Suppressor macrophage treated with lipopolysaccharide for 1 hour (primary cell): ENCODE data around the gene DNAH12.
"Not testable (repeated sequence)": the region's sequence is repeated elsewhere in the genome, so short reads cannot be mapped to it uniquely, and the experiment has no call there.

Experiments
- DNase-seq, 3 donors: peaks; one replicate each; pipeline ENCODE4 v3.0.0-alpha.2; 2020 to 2022

The DNAH12 gene

GRCh38 chr3:57411715-57412114, 132.4 kb downstream of the DNAH12 start:
- DNase-seq, result no peak

- no peak for DNase-seq
Measured at GRCh38 chr3:57409471-57409870, 134.7 kb downstream of the DNAH12 start.

- no peak for DNase-seq
Measured at GRCh38 chr3:57402675-57403074, 141.5 kb downstream of the DNAH12 start.

GRCh38 chr3:57397175-57398026, 146.7 kb downstream of the DNAH12 start:
- DNase-seq, result peak; percentile 49 to 59 (median 58)

GRCh38 chr3:57393977-57394376, 150.2 kb downstream of the DNAH12 start:
- DNase-seq, result peak in 2 of 3 donors; percentile 10 to 16

- no peak for DNase-seq
Measured at GRCh38 chr3:57391767-57392166, 152.4 kb downstream of the DNAH12 start.

- DNase-seq, result peak; percentile 51 to 65 (median 56)
Measured at GRCh38 chr3:57389271-57389670, 154.9 kb downstream of the DNAH12 start.

GRCh38 chr3:57386307-57386706, 157.8 kb downstream of the DNAH12 start:
- no peak for DNase-seq

- no peak for DNase-seq
Measured at GRCh38 chr3:57385498-57385897, 158.6 kb downstream of the DNAH12 start.

- no peak for DNase-seq
Measured at GRCh38 chr3:57383838-57384237, 160.3 kb downstream of the DNAH12 start.

- no peak for DNase-seq
Measured at GRCh38 chr3:57383406-57383805, 160.7 kb downstream of the DNAH12 start.

- peak in 2 of 3 donors; percentile 14 to 17 for DNase-seq
Measured at GRCh38 chr3:57382933-57383332, 161.2 kb downstream of the DNAH12 start.

- DNase-seq, result no peak
Measured at GRCh38 chr3:57370341-57370740, 173.8 kb downstream of the DNAH12 start.

- not testable (repeated sequence) for DNase-seq
Measured at GRCh38 chr3:57365089-57365488, 179.1 kb downstream of the DNAH12 start.

- DNase-seq, result not testable (repeated sequence)
Measured at GRCh38 chr3:57356275-57356674, 187.9 kb downstream of the DNAH12 start.

GRCh38 chr3:57354768-57355167, 189.4 kb downstream of the DNAH12 start:
- DNase-seq, result peak in 1 of 3 donors; percentile 10

GRCh38 chr3:57350271-57350670, 193.9 kb downstream of the DNAH12 start:
- DNase-seq, result no peak

GRCh38 chr3:57339071-57339642, 205.0 kb downstream of the DNAH12 start:
- not testable (repeated sequence) for DNase-seq

GRCh38 chr3:57338272-57339070, 205.7 kb downstream of the DNAH12 start:
- DNase-seq, result not testable (repeated sequence)

- no peak for DNase-seq
Measured at GRCh38 chr3:57335283-57335938, 208.7 kb downstream of the DNAH12 start.

- DNase-seq, result no peak
Measured at GRCh38 chr3:57331078-57331610, 213.0 kb downstream of the DNAH12 start.

- DNase-seq, result not testable (repeated sequence)
Measured at GRCh38 chr3:57326498-57326897, 217.6 kb downstream of the DNAH12 start.

GRCh38 chr3:57314204-57314603, 229.9 kb downstream of the DNAH12 start:
- no peak for DNase-seq
